Caco-2 (cell line): ENCODE measurements around the gene CRB1. TPM values are rescaled to one million over a fixed set of nuclear protein-coding genes. Genes with fewer than 3 reads are reported as not detected.

ENCODE experiments used
- BruUV-seq: library from RNA; stranded (reverse); fragments of 400-500 nt; replicated peaks from 2 replicates; lab custom pipeline; 2021; lab: Mats Ljungman, UMichigan
- CTCF ChIA-PET: fragments of 300-600 bp; sonication (Branson Sonifier 250); formaldehyde crosslinking; loops from one replicate; lab custom pipeline; 2022; ENCODE audit warnings: antibody characterized with exemption; lab: Charles Lee
- POLR2A ChIA-PET: fragments of 300-600 bp; sonication (Branson Sonifier 250); formaldehyde crosslinking; loops from one replicate; lab custom pipeline; 2022; ENCODE audit warnings: antibody characterized with exemption; lab: Charles Lee
- DNase-seq, 2 experiments: peaks; one replicate each; pipeline versions ENCODE4 v3.0.0 to v3.0.0-alpha.2; 2020 to 2022
- H3K27me3 ChIP-seq: replicated peaks from 2 replicates; pipeline ENCODE4 v1.6.0; 2011; ENCODE audit warnings: low read length; ENCODE audit not compliant: control insufficient read depth, insufficient read depth
- H3K36me3 ChIP-seq: 2 replicates; pipeline ENCODE4 v1.5.1; 2011; ENCODE audit warnings: low read length; ENCODE audit not compliant: control insufficient read depth, insufficient read depth
- H3K4me1 ChIP-seq: fragments of 250-450 bp; sonication (Bioruptor Pico); 2 replicates; pipeline ENCODE4 v1.5.1; 2020; ENCODE audit warnings: mild to moderate bottlenecking
- H3K4me3 ChIP-seq: 2 replicates; pipeline ENCODE4 v1.5.1; 2011; ENCODE audit warnings: low read depth, mild to moderate bottlenecking, control low read depth, low read length
- H3K9me3 ChIP-seq: fragments of 250-450 bp; sonication (Bioruptor Pico); 2 replicates; pipeline ENCODE4 v1.5.1; 2020; ENCODE audit warnings: mild to moderate bottlenecking, moderate library complexity
- H3K27ac Mint-ChIP-seq: one replicate; pipeline ENCODE4 v1.8.0; 2022; ENCODE audit warnings: mixed read lengths; ENCODE audit not compliant: unreplicated experiment
- H3K27me3 Mint-ChIP-seq: one replicate; pipeline ENCODE4 v1.8.0; 2022; ENCODE audit warnings: mixed read lengths; ENCODE audit not compliant: insufficient read depth, unreplicated experiment
- H3K36me3 Mint-ChIP-seq: one replicate; pipeline ENCODE4 v1.8.0; 2022; ENCODE audit warnings: mild to moderate bottlenecking, mixed read lengths; ENCODE audit not compliant: insufficient read depth, unreplicated experiment
- H3K4me1 Mint-ChIP-seq: one replicate; pipeline ENCODE4 v1.8.0; 2022; ENCODE audit warnings: low read depth, mixed read lengths; ENCODE audit not compliant: unreplicated experiment
- H3K4me3 Mint-ChIP-seq: one replicate; pipeline ENCODE4 v1.8.0; 2022; ENCODE audit warnings: mild to moderate bottlenecking, moderate library complexity, mixed read lengths; ENCODE audit not compliant: unreplicated experiment
- H3K9me3 Mint-ChIP-seq: one replicate; pipeline ENCODE4 v1.8.0; 2022; ENCODE audit warnings: mixed read lengths; ENCODE audit not compliant: unreplicated experiment
- intact Hi-C: fragments of 100-400 bp; cut with micrococcal nuclease; formaldehyde crosslinking; loops from one replicate; pipeline ENCODE4 v1.10.0; 2022; ENCODE audit not compliant: unreplicated experiment
- total RNA-seq: library from RNA; stranded (reverse); gene quantifications from 2 replicates; pipeline ENCODE4 v1.2.3, GENCODE V29; 2022
- TF ChIP-seq, protein P1 (sequence below), 2 experiments: fragments of 200-600 bp in 1 of 2; IDR thresholded peaks; 1 replicate in 1 of 2; 2 replicates in 1 of 2; pipeline versions ENCODE4 v1.5.1 to v1.8.0; 2011 to 2022; ENCODE audit warnings: antibody characterized with exemption in 1 of 2, control low read depth in 1 of 2, inconsistent platforms in 1 of 2, low read depth in 1 of 2, low read length in 1 of 2, mild to moderate bottlenecking in 1 of 2, moderate library complexity in 1 of 2; ENCODE audit not compliant: insufficient read depth in 1 of 2, severe bottlenecking in 1 of 2, unreplicated experiment in 1 of 2

Gene CRB1
- total RNA-seq, 1 experiment from 2014 or later: not detected

GRCh38 chr1:197444755-197445154 is 176.7 kb downstream of the CRB1 start:
- Mint-ChIP-seq H3K4me1 (no peaks in the 10 kb centered on the region), H3K4me3 (no peak overlapping the region)

GRCh38 chr1:197448121-197448779 is 180.2 kb downstream of the CRB1 start:
- H3K36me3 ChIP-seq: no peaks in the 10 kb centered on the region
- H3K4me1 ChIP-seq: no peaks in the 10 kb centered on the region
- no peak overlapping the region for H3K4me3 Mint-ChIP-seq
- intact Hi-C loops: no loop called here
- no peaks in the 10 kb centered on the region for H3K4me1 Mint-ChIP-seq
- H3K4me3 ChIP-seq: no peak overlapping the region
- H3K9me3 Mint-ChIP-seq: no peaks in the 10 kb centered on the region
- no peak for DNase-seq
- no peaks in the 10 kb centered on the region for H3K27me3 ChIP-seq
- H3K27me3 Mint-ChIP-seq: peaks cover 5% of the 10 kb centered on the region
- no peaks in the 10 kb centered on the region for H3K9me3 ChIP-seq
- H3K36me3 Mint-ChIP-seq: no peaks in the 10 kb centered on the region
- POLR2A ChIA-PET: no interaction called here
- CTCF ChIA-PET: no interaction called here
- H3K27ac Mint-ChIP-seq: no peak overlapping the region
- no TSS peak for BruUV-seq
- TF ChIP-seq, protein P1, sequence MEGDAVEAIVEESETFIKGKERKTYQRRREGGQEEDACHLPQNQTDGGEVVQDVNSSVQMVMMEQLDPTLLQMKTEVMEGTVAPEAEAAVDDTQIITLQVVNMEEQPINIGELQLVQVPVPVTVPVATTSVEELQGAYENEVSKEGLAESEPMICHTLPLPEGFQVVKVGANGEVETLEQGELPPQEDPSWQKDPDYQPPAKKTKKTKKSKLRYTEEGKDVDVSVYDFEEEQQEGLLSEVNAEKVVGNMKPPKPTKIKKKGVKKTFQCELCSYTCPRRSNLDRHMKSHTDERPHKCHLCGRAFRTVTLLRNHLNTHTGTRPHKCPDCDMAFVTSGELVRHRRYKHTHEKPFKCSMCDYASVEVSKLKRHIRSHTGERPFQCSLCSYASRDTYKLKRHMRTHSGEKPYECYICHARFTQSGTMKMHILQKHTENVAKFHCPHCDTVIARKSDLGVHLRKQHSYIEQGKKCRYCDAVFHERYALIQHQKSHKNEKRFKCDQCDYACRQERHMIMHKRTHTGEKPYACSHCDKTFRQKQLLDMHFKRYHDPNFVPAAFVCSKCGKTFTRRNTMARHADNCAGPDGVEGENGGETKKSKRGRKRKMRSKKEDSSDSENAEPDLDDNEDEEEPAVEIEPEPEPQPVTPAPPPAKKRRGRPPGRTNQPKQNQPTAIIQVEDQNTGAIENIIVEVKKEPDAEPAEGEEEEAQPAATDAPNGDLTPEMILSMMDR (IDR thresholded peaks at IDR 0.05; ENCODE audit: insufficient read depth in 1 of 2, low read depth in 1 of 2, low read length in 1 of 2, severe bottlenecking in 1 of 2, unreplicated experiment in 1 of 2): no peak

More at GRCh38 chr1:197444755-197445154, 176.7 kb downstream of the CRB1 start:
- Mint-ChIP-seq H3K36me3 (no peaks in the 10 kb centered on the region), H3K9me3 (no peaks in the 10 kb centered on the region), H3K27ac (no peak overlapping the region), H3K27me3 (peaks cover 7% of the 10 kb centered on the region)
- no peak overlapping the region for H3K4me3 ChIP-seq
- H3K27me3 ChIP-seq: no peaks in the 10 kb centered on the region
- H3K4me1 ChIP-seq: no peaks in the 10 kb centered on the region
- no peaks in the 10 kb centered on the region for H3K9me3 ChIP-seq
- ChIA-PET POLR2A (no interaction called here), CTCF (no interaction called here)
- H3K36me3 ChIP-seq: no peaks in the 10 kb centered on the region
- TF ChIP-seq, protein P1 (IDR thresholded peaks at IDR 0.05; ENCODE audit: insufficient read depth in 1 of 2, low read depth in 1 of 2, low read length in 1 of 2, severe bottlenecking in 1 of 2, unreplicated experiment in 1 of 2): no peak
- no peak for DNase-seq
- BruUV-seq: no TSS peak
- intact Hi-C loops: no loop called here

DNA sequence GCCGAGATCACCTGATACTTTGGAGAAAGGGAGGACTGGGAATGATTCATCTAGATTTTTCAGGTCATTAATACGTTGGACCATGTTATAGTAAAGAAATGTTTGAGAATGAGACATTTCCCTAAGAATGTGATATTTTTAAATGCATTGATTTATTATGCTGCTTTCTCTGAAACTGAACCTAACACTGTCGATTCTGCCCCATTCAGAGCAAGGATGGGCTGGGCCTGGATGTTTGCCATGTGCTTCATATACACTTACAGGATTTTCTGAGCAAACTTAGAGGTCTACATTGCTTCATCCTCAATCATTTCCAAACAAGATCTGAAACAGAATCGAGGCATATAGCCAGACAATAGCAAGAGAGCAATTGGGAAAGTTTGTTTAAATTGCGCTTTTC is 183.3 kb downstream of the CRB1 start:
- no peaks in the 10 kb centered on the region for H3K36me3 Mint-ChIP-seq
- intact Hi-C loops: no loop called here
- ChIA-PET POLR2A (no interaction called here), CTCF (no interaction called here)
- no TSS peak for BruUV-seq
- H3K9me3 ChIP-seq: no peaks in the 10 kb centered on the region
- TF ChIP-seq, protein P1 (IDR thresholded peaks at IDR 0.05; ENCODE audit: insufficient read depth in 1 of 2, low read depth in 1 of 2, low read length in 1 of 2, severe bottlenecking in 1 of 2, unreplicated experiment in 1 of 2): no peak
- no peaks in the 10 kb centered on the region for H3K4me1 Mint-ChIP-seq
- H3K27me3 Mint-ChIP-seq: peaks cover 2% of the 10 kb centered on the region
- H3K9me3 Mint-ChIP-seq: no peaks in the 10 kb centered on the region
- DNase-seq: no peak
- H3K36me3 ChIP-seq: no peaks in the 10 kb centered on the region
- H3K27ac Mint-ChIP-seq: no peak overlapping the region
- H3K4me1 ChIP-seq: no peaks in the 10 kb centered on the region
- no peak overlapping the region for H3K4me3 ChIP-seq
- H3K4me3 Mint-ChIP-seq: no peak overlapping the region
- no peaks in the 10 kb centered on the region for H3K27me3 ChIP-seq
